NB4 (cell line): ENCODE measurements around the gene CRIM1.

ENCODE experiments used
- CTCF ChIP-seq: IDR thresholded peaks from one replicate; pipeline ENCODE4 v1.5.1; 2012; ENCODE audit warnings: low read depth, low read length
- MAX ChIP-seq: IDR thresholded peaks from 2 replicates; pipeline ENCODE4 v1.6.1; 2011; ENCODE audit warnings: low read depth, low read length
- POLR2A ChIP-seq: IDR thresholded peaks from 2 replicates; pipeline ENCODE4 v1.6.1; 2011; ENCODE audit warnings: mild to moderate bottlenecking; ENCODE audit not compliant: insufficient read length; ENCODE audit errors: extremely low read depth

GRCh38 chr2:36326286-36326685 is 29.3 kb upstream of the CRIM1 start:
- TF ChIP-seq CTCF, result no peak
- no peak for TF ChIP-seq POLR2A
- TF ChIP-seq MAX, result no peak
